SH-SY5Y (cell line): ENCODE data around the gene LPAR1.

Source experiments
- GATA2 ChIP-seq: IDR thresholded peaks from 2 replicates; pipeline ENCODE4 v1.6.1; 2011; ENCODE audit warnings: mild to moderate bottlenecking, low read depth, low read length
- GATA3 ChIP-seq: IDR thresholded peaks from 2 replicates; pipeline ENCODE4 v1.6.1; 2011; ENCODE audit warnings: low read depth, mild to moderate bottlenecking, low read length, moderate library complexity

DNA sequence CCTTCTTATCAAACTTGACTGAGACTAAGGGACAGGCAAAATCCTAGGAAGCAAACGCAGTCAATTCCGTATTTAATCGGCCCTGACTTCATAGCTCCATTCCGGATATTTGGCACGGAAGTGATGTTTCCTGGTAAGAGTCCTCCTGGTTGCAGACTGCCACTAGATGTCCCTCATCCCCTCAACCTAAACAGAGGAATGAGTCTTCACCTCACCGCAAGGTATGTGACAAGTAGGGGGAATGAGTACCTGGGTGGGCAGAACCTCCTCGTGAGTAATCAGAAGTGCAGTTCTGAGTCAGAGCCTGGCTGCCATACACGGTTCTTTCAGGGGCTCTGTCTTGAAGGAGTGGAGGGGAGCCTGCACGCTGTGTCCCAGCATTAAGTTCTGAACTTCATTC is 196.1 kb downstream of the LPAR1 start:
- TF ChIP-seq GATA2: no peak
- TF ChIP-seq GATA3: no peak
